Fibroblast of the aortic adventitia (primary cell): Measurements from ENCODE around the gene SERPINA6. TPM values are rescaled to one million over a fixed set of nuclear protein-coding genes. Genes with fewer than 3 reads are reported as not detected.
"Not testable (repeated sequence)": the region's sequence is repeated elsewhere in the genome, so short reads cannot be mapped to it uniquely, and the experiment has no call there.

Source experiments
- DNase-seq: peaks from one replicate; pipeline ENCODE4 v3.0.0-alpha.2; 2010; ENCODE audit warnings: low read depth
- H3K4me3 ChIP-seq: 2 replicates; pipeline ENCODE4 v1.5.1; 2011; ENCODE audit warnings: low read depth, mild to moderate bottlenecking, control low read depth, low read length, moderate library complexity
- total RNA-seq: library from RNA; depleted of rRNA; stranded (reverse); fragments of >200 nt; gene quantifications from 2 replicates; pipeline ENCODE4 v1.2.3, GENCODE V29; 2012; ENCODE audit warnings: low replicate concordance
- TF ChIP-seq, protein P1 (sequence below): IDR thresholded peaks from 2 replicates; pipeline ENCODE4 v1.5.1; 2011; ENCODE audit warnings: mild to moderate bottlenecking, low read length, control low read depth, inconsistent platforms; ENCODE audit not compliant: insufficient read depth

SERPINA6 gene
- total RNA-seq, 1 donor = not detected

DNA sequence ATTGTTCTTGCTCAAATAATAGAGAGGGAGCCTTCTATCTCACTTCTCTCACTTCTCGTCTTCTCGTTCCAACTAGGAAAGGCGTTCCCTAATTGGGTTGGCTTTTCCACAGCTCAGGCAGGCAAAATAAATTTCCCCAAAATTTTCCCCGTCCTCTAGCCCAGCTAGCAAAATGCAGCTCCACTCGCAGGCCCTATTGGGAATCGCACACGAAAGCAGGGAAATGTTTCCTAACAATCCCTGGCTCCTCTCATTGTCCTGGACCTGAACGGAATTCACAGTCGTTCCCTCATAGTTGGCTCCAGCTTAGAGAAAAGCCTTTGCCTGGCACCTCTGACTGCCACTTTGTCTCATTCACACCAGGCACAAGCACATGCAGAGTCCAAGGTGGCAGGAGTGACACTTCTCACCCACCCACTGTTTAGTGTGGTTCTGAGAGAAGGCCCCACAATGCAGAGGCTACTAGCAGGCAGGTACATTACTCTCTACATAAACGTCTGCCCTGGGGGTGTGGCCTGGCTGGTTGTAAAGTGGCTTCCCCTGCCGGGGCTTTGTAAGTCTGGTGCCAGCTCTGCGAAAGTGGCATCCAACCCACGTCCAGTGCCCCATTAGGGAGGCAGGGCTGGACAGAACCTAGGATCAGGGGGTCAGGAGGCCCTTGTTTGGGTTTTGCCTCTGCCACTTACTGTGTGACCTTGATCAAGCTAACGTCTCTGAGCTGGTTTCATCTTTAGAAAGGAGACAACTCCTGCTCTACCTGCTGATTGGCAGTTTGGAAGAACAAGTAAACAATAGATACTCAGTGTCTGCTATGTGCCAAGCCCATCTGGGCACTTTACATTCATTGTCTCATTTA, 34.3 kb downstream of the SERPINA6 start:
- DNase-seq = no peak
- TF ChIP-seq, protein P1, sequence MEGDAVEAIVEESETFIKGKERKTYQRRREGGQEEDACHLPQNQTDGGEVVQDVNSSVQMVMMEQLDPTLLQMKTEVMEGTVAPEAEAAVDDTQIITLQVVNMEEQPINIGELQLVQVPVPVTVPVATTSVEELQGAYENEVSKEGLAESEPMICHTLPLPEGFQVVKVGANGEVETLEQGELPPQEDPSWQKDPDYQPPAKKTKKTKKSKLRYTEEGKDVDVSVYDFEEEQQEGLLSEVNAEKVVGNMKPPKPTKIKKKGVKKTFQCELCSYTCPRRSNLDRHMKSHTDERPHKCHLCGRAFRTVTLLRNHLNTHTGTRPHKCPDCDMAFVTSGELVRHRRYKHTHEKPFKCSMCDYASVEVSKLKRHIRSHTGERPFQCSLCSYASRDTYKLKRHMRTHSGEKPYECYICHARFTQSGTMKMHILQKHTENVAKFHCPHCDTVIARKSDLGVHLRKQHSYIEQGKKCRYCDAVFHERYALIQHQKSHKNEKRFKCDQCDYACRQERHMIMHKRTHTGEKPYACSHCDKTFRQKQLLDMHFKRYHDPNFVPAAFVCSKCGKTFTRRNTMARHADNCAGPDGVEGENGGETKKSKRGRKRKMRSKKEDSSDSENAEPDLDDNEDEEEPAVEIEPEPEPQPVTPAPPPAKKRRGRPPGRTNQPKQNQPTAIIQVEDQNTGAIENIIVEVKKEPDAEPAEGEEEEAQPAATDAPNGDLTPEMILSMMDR = no peak
- H3K4me3 ChIP-seq = no peak overlapping the region

DNA sequence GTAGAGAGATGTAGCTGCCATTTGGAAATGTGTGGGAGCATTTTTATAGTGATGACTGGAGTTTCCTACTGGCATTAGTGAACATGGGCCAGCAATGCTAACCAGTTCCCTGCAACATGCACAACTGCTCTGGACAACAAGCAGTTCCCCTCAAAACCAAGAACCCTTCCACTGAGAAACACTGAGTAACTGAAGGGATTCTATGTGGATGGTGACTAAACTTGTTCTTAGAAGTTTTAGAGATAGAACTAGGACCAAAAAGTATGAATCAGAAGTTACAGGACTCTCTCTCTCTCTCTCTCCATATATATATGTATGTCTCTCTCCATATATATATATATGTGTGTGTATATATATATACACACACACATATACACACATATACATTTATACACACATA, 38.0 kb downstream of the SERPINA6 start:
- DNase-seq = no peak
- TF ChIP-seq, protein P1 = no peak

DNA sequence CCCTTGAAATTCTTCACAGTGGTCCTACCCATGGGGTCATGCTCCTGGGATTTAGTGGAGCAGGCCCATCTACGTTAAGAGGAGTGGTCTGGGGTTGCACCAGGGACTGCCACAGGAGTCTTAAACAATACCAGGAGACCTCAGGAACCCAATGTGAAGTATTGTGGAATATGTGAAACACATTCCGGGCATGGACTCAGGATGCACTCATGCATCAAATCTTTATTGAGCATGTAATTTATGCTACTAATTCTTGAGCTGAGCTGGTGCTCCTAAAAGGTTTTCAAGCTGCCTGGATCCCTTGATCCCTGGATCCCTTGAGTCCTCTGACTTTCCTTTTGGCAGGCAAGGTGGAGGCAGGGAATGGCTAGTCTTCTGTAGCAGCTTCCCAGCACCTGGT, 38.9 kb downstream of the SERPINA6 start:
- no peak overlapping the region for H3K4me3 ChIP-seq
- no peak for DNase-seq
- TF ChIP-seq, protein P1 = no peak

More for the DNA sequence above, 38.0 kb downstream of the SERPINA6 start:
- no peak overlapping the region for H3K4me3 ChIP-seq

DNA sequence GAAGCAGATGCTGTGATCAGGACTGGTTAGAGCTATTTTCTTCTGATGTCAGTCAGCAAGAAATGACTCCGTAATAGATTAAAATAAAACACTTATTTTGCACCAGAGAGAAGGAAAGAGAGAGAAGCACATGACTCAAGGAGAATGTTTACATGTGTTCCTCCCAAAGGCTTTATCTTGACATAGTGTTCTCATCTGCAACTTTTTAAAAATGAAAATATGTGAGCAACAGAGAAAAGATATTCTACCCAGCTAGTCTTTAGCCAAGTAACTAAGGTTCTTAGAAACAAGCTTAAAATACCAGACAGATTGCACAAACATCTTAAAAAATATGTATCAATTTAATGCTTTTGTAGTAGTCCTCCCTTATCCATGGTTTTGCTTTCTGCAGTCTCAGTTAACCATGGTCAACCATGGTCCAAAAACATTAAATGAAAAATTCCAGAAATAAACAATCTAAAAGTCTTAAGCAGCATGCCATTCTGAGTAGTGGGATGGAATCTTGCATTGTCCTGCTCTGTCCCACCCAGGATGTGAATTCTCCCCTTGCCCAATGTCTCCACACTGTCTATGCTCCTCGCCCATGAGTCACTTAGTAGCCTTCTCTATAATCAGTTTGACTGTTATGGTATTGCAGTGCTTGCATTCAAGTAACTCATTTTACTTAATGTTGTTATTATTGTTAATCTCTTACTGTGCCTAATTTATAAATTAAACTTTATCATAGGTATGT, 40.0 kb downstream of the SERPINA6 start:
- DNase-seq = peak; percentile 38
- H3K4me3 ChIP-seq = no peak overlapping the region
- TF ChIP-seq, protein P1 = no peak

DNA sequence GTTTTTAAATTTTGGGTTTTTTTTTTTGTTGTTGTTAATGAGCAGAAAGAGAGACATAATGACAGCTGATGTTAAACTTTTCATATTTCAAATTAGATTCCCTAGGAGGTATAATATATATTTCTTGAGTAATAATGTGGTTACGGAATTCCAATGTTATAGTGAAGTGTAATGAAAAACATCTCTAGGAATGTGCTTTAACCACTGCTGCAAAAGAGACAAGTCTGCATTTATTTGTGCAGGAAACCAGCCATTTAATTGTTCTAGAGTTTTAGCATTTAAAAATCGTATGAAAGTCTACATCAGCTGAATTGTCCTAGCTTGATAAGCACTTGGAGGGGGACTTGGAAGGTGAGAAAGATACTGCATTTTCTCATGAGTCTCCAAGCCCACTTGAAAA, 44.4 kb downstream of the SERPINA6 start:
- DNase-seq = no peak
- TF ChIP-seq, protein P1 = no peak
- no peak overlapping the region for H3K4me3 ChIP-seq

DNA sequence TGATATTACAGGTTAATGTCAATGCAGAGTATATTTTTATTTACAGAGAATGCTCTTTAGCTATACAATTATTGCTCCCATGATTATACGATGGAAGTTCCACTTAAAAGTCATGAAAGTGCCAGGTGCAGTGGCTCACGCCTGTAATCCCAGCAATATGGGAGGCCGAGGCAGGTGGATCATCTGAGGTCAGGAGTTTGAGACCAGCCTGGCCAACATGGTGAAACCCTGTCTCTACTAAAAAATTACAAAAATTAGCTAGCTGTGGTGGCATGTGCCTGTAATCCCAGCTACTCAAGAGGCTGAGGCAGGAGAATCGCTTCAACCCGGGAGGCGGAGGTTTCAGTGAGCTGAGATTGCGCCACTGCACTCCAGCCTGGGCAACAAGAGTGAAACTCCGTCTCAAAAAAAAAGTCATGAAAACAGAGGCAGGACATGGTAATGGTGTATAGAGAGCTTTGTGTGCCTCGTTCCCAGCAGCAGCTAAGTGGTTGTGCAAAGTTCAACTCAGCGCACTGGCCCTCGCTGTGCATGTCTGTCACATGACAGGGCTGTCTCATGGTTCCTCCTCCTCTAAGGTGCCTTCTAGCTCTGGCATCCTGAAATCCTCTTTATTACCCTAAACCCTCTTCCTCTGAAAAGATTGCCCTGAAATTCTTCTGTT, 46.1 kb downstream of the SERPINA6 start:
- not testable (repeated sequence) for DNase-seq, H3K4me3 ChIP-seq

DNA sequence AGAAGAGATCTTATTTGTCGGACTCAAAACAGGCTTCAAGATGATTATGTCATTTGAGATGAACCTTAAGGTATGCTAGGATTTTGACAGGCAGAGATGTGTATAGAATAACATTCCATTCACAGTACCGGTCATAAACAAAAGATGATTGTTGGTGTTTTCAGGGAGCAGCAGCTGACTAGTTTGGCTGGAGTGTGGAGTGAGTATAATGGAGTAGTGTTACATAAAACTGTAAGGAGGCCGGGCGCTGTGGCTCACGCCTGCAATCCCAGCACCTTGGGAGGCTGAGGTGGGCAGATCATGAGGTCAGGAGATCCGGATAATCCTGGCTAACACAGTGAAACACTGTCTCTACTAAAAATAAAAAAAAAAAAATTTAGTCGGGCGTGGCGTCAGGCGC, 54.0 kb downstream of the SERPINA6 start:
- TF ChIP-seq, protein P1 = no peak
- no peak overlapping the region for H3K4me3 ChIP-seq
- no peak for DNase-seq

DNA sequence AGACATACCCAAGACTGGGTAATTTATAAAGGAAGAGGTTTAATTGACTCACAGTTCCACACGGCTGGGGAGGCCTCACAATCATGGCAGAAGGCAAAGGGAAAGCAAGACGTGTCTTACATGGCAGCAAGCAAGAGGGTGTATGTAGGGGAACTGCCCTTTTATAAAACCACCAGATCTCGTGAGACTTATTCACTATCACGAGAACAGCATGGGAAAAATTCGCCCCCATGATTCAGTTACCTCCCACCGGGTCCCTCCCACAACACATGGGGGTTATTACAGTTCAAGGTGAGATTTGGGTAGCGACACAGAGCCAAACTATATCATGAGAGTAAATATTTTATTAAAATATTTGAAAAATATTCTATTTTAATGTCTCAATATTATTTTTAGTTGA, 54.6 kb downstream of the SERPINA6 start:
- H3K4me3 ChIP-seq, DNase-seq: not testable (repeated sequence)
